ENCODE data around the gene ARHGEF35.

The ARHGEF35 gene

GRCh38 chr7:144148224-144148827 lies 47.3 kb downstream of the ARHGEF35 start:
- no peak for TF ChIP-seq CTCF (IDR thresholded peaks at IDR 0.05)

- TF ChIP-seq CTCF (IDR thresholded peaks at IDR 0.05): no peak
These were observed 51.2 kb downstream of the ARHGEF35 start for GRCh38 chr7:144144426-144144825.

GRCh38 chr7:144142187-144142586 lies 53.4 kb downstream of the ARHGEF35 start:
- no peak for TF ChIP-seq CTCF (IDR thresholded peaks at IDR 0.05)

- TF ChIP-seq CTCF (IDR thresholded peaks at IDR 0.05): no peak
These were observed 58.1 kb downstream of the ARHGEF35 start for GRCh38 chr7:144137501-144137900.
